ENCODE measurements around the gene HRAS. TPM values are rescaled to one million over a fixed set of nuclear protein-coding genes. Genes with fewer than 3 reads are reported as not detected.
A peak's percentile ranks its signal among the peaks of the same experiment; 100 is the strongest.

The HRAS gene
- total RNA-seq, 2 donors from 2014 or later = 29.9 to 38.6 TPM

DNA sequence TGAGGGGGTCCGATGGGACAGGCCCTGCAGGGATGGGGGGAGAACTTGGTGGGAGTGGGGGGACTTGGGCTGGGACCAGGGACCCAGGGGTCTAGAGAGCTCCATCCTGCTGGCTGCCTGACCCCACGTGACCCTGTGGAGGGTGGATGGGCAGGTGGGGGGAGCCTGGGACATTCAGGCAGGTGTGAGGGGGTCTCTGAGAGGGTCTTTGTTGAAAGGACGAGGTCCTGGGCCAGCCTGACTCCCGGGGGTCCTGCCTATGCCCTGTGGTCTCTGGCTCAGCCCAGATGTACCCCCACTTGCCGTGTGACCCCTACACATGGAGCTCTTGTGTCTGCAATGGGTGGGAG is 9.4 kb upstream of the HRAS start:
- Mint-ChIP-seq H3K27ac (no peak overlapping the region), H3K36me3 (no peaks in the 10 kb centered on the region), H3K9me3 (no peaks in the 10 kb centered on the region)
- no peak for ATAC-seq
- no peak for DNase-seq (ENCODE audit: low spot score in 2 of 2)

DNA sequence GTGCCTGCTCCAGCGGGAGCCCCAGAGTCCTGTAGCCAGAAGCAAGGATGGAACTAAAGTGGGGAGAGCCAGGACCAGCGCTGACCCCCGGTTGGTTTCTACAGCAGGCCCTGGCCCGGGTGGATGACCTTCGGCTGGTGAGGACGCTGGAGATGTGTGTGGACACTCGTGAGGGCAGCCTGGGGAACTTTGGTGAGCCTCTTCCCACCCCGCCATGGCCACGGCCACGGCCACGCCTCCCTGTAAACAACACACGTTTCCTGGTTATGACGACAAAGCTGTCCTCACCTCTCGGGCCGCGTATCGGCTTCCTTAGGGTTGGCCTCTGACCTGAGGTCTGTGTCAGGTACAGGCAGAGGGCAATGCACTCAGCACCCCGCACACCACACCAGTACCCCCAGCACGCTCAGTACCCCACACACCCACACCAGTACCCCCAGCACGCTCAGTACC is 6.1 kb upstream of the HRAS start:
- Mint-ChIP-seq H3K9me3 (no peaks in the 10 kb centered on the region), H3K27ac (no peak overlapping the region), H3K36me3 (no peaks in the 10 kb centered on the region)
- DNase-seq (ENCODE audit: low spot score in 2 of 2) = no peak
- ATAC-seq = no peak

DNA sequence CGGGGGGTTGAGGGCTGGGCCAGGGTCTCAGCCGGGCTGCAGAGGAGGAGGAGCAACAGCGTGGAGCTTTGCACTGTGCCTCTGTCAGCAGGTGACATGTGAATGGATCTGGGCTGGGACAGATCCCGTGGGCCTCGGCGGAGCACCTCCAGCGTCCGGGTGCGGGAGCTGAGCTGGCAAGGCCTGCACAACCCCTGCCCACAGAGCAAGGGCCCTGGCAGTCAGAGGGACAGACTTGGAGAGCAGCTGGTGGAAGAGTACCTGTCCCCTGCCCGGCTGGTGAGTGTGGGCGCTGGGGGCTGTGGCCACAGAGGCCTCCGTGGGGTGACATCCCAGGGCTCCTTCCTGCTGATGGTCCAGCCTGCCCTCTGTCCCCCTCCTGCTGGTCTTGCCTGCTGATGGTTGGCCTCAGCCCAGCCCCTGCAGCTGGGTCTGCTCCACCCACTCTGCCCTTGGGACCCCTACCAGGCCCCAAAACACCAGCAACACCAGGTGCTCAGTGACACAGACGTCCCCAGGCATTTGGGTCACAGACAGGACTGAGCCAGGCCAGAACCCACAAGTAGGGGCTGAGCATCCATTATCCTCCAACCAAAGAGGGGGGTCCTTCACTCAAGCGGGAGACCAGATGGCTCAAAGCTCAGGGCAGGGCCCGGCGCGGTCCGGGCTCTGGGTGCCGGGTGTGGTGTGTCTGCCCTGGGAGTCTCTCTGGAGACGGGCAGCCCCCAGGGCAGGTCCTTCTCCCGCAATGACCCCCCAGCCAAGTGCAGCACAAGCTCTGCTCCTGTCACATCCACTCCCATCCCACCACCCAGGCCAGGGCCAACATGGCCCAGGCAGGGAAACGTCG is 5.4 kb upstream of the HRAS start:
- DNase-seq (ENCODE audit: low spot score in 2 of 2) (no peak), ATAC-seq (no peak)
- no peaks in the 10 kb centered on the region for H3K9me3 Mint-ChIP-seq
- no peak overlapping the region for H3K27ac Mint-ChIP-seq
- H3K36me3 Mint-ChIP-seq = no peaks in the 10 kb centered on the region

DNA sequence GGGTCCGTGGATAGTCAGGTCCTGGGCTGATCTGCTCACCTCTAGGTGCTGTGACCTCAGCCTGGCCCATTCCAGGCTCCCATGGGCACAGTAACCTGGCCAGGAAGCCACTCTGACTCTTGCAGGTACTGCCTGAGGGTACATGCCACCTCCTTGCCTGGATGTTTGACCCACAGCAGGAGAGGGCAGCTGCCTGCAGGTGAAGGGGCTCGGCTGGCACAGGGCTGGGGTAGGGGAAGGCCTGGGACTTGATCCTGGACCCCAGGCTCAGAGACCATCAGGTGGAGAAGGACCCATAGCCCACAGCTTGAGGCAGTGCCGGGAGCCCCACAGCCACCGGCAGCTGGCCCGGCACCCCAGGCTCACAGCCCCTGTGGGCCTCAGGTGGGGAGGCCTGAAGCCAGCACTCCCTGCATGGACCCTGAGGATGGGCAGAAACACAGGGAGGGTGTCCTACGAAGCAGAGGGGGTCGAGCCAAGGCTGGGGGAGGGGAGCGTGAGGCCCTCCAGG is 4.7 kb upstream of the HRAS start:
- no peaks in the 10 kb centered on the region for H3K9me3 Mint-ChIP-seq
- no peaks in the 10 kb centered on the region for H3K36me3 Mint-ChIP-seq
- peak in 1 of 2 donors; percentile 54 for DNase-seq (ENCODE audit: low spot score in 2 of 2)
- ATAC-seq = no peak
- H3K27ac Mint-ChIP-seq = no peak overlapping the region

DNA sequence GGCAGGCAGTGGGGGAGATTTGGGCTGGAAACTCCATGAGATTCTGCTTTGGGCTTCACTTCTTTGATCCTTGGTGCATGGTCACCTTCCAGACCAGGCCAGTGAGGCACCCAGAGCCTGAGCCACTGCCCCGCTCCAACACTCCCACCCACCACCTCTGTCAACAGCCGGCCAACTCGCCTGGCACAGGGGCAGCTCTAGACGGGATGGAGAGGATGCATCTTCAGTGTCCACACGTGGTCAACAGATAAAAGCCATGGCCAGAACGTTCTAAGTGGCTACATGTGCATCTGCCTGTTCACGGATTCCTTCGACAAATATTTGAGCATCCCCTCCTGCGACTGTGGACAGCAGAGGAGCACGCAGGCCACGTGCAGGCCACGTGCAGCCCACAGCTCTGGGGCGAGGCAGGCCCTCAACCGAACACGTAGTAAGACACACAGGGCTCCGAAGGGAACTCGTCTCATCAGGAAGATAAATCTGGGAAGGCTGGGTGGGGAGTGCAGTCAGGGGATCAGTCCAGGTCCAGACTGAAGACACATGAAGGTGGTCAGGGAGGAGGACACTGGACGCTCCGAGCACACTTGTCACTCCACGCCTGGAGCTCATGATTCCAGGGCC is 3.2 kb upstream of the HRAS start:
- ATAC-seq = no peak
- Mint-ChIP-seq H3K27ac (peak overlapping the region in 1 of 2 donors; percentile 85), H3K36me3 (no peaks in the 10 kb centered on the region), H3K9me3 (no peaks in the 10 kb centered on the region)
- no peak for DNase-seq (ENCODE audit: low spot score in 2 of 2)

DNA sequence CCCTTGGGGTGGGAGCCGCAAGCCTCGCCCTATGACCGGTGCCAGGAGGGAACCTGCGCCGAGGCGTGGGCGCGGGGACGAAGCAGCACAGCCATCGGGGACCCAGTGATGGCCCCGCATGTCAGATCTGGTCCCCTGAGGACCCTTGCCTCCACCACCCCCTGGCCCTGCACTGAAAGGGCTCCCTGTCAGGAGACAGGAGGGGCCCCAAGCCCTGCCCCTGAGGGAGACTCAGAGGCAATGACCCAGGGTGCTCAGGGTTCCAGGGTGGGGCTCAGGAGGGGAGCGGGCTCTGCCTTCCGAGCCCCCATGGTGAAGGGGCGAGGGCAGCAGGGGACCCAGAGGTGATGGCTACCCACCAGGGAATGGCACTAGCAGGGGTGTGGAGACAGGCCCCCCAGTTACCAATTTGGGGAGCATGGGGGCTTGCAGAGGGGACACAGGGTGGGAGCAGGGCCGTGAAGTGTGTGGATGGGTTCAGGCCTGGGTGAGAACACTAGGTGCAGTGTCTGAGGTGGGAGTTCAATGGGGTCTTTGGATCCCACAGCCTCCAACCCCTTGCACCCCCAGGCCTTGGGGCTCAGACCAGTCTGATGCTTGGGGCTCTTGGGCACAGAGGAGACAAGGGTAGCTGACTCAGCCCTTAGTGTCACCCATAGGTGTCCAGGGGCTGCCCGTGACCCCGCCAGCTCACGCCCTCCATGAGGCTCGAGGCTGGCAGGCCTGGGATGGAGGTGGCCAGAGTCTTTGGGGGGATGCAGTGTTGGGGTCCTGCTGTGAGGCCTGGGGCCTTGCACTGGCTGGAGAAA is 2.5 kb upstream of the HRAS start:
- Mint-ChIP-seq H3K9me3 (no peaks in the 10 kb centered on the region), H3K36me3 (no peaks in the 10 kb centered on the region), H3K27ac (peak overlapping the region in 1 of 2 donors; percentile 85)
- ATAC-seq (no peak), DNase-seq (ENCODE audit: low spot score in 2 of 2) (peak in 1 of 2 donors; percentile 57)

DNA sequence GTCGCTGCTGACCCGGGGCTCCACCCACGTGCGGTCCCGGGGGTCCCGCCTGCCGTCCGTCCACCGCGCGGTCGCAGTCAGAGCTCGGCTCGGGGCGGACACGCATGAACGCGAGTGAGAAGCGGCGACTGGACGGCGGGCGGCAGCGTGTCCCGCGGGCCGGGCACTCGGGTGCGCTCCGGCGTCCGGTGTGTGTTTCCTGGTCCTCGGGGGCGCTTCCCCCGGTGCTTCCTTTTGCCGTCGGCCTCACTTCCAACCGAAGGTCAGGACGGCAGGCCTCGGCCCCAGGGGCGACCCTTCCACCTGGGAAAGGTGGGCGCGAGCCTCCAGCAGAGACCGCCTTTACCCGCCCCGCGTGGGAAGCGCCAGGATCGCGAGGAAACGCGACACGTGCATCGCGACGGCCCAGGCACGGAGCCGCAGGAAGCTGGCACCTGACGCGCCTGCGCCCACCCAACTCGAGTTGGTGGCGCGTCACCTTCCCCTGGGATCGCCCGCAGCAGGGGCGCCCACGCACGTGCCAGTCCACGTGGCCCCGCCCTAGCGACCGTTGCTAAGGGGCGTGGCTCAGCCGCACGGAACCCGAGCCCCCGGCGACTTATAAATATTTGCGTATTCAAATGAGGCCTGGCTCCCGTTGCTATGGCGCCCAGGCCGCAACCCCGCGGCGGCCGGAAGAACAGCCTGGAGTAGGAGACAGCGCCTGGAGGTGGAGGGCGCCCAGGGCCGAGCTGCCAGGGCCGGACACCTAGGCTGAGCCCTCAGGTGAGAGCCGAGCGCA is 1.7 kb upstream of the HRAS start, which contains the start of gene LRRC56:
TSS of gene LRRC56 (plus strand) at position 687 of the 781 bp plus-strand sequence. CDS start 3,158 bp downstream, outside the sequence.
- Mint-ChIP-seq H3K36me3 (no peaks in the 10 kb centered on the region), H3K27ac (peak within 1 kb of the TSS; percentile 85 to 88), H3K9me3 (no peaks in the 10 kb centered on the region)
- DNase-seq (ENCODE audit: low spot score in 2 of 2) (peak; percentile 88 to 91), ATAC-seq (peak; percentile 43 to 53)

DNA sequence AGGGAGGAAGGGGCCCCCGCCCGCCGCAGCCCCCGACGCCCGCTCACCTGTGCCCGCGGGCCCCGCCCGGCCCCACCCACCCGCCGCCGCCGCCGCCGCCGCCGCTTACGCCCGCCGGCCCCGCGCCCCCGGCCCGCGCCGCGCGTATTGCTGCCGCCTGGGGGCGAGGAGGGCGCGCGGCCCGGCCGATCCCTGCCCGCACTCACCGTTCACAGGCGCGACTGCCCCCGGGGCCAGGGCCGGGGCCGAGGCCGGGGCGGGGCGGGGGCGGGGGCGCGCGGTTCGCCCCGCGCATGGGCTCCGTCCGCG is 212 bp downstream of the HRAS start:
- H3K27ac Mint-ChIP-seq = no peak overlapping the region
- DNase-seq (ENCODE audit: low spot score in 2 of 2) (no peak), ATAC-seq (no peak)
- no peaks in the 10 kb centered on the region for H3K36me3 Mint-ChIP-seq
- no peaks in the 10 kb centered on the region for H3K9me3 Mint-ChIP-seq

DNA sequence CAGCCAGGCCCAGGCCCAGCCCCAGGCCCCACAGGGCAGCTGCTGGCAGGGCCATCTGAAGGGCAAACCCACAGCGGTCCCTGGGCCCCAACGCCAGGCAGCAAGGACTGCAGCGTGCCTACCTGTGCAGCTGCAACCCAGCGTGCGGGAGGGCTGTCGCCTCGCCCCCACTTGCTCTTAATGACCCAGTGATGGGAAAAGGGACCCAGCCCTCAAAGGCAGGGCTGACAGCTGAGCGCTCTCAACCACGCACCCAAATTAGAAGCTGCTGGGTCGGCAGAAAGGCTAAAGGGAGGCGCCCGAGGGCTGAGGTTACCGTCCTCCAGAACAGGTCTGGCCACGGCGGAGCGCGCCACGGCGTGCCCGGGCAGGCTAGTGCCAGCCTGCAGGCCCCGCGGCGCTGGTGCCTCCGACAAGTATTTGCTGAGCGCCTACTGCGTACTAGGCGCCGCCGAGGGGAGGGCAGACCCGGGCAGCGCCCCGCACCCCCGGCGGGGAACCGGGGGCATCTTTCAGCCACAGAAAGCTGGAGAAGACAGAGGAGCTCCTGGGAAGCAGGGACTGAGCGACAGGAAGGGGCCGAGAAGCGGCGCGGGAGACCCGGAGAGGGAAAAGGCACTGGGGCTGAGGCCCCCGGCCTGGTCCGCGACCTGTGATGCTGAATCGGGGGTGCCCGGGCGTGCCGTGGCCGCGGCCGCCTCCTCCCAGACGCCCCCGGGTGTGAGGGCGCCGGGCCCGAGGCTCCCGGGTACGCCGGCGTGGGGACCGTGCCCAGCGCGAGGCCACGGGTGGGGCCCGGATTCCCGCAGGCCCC is 773 bp downstream of the HRAS start:
- Mint-ChIP-seq H3K36me3 (no peaks in the 10 kb centered on the region), H3K9me3 (no peaks in the 10 kb centered on the region), H3K27ac (peak overlapping the region in 1 of 2 donors; percentile 86)
- ATAC-seq = peak in 1 of 2 donors; percentile 0
- DNase-seq (ENCODE audit: low spot score in 2 of 2) = peak; percentile 51 to 62

DNA sequence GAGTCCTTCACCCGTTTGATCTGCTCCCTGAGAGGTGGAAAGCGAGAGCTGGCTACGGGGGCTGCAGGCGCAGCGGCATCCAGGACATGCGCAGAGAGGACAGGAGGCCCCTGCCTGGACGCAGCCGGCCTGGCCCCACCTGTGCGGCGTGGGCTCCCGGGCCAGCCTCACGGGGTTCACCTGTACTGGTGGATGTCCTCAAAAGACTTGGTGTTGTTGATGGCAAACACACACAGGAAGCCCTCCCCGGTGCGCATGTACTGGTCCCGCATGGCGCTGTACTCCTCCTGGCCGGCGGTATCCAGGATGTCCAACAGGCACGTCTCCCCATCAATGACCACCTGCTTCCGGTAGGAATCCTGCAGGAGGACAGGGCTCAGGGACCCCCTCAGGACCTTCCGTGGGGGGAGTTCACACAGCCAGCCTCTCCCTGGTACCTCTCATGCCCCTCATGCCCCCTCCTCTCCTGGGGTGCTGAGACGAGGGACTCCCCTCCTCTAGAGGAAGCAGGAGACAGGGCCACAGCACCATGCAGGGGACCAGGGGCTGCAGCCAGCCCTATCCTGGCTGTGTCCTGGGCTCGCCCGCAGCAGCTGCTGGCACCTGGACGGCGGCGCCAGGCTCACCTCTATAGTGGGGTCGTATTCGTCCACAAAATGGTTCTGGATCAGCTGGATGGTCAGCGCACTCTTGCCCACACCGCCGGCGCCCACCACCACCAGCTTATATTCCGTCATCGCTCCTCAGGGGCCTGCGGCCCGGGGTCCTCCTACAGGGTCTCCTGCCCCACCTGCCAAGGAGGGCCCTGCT is 1.6 kb downstream of the HRAS start:
- DNase-seq (ENCODE audit: low spot score in 2 of 2) = no peak
- H3K27ac Mint-ChIP-seq = no peak overlapping the region

DNA sequence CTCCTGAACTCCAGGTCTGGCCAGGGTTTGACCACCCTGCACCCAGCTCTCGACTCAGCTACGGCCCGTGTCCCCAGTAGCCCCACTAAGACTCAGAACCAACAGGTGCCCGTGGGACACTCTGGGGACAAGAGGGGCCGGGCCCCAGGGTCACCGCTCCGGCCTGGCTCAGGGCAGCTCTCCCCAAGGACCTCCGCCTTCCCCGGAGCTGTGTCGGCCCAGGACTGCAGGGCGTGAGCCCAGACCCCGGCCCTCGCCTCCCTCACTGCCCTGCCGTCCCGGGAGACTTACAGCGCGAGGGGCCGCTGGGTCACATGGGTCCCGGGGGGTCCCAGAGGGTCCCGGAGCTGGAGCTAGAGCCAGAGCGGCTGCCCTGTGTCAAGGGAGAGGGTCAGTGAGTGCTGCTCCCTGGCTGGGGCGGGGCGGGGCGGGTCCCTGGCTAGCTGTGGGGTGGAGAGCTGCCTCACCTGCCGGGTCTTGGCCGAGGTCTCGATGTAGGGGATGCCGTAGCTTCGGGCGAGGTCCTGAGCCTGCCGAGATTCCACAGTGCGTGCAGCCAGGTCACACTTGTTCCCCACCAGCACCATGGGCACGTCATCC is 2.3 kb downstream of the HRAS start:
- ATAC-seq (no peak), DNase-seq (ENCODE audit: low spot score in 2 of 2) (no peak)
- no peaks in the 10 kb centered on the region for H3K9me3 Mint-ChIP-seq
- H3K36me3 Mint-ChIP-seq = no peaks in the 10 kb centered on the region
- H3K27ac Mint-ChIP-seq = no peak overlapping the region

More for the DNA sequence above, 1.6 kb downstream of the HRAS start:
- Mint-ChIP-seq H3K9me3 (no peaks in the 10 kb centered on the region), H3K36me3 (no peaks in the 10 kb centered on the region)
- ATAC-seq = no peak

DNA sequence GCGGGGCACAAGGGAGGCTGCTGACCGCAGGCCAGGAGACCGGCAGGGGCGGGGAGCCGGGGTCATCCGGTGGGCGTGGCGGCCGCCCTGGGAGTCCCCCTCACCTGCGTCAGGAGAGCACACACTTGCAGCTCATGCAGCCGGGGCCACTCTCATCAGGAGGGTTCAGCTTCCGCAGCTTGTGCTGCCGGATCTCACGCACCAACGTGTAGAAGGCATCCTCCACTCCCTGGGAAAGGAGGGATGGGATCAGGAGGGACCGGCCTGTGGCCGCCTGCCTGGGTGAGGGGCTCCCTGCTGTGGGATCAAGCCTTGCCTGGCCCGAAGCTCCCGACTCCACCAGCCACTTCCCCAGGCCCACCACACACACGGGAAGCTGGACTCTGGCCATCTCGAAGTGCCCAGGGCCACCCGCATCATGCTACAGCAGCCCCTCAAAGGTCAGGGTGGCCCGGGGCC is 2.8 kb downstream of the HRAS start:
- no peak overlapping the region for H3K27ac Mint-ChIP-seq
- ATAC-seq = no peak
- H3K9me3 Mint-ChIP-seq = no peaks in the 10 kb centered on the region
- no peaks in the 10 kb centered on the region for H3K36me3 Mint-ChIP-seq
- no peak for DNase-seq (ENCODE audit: low spot score in 2 of 2)

DNA sequence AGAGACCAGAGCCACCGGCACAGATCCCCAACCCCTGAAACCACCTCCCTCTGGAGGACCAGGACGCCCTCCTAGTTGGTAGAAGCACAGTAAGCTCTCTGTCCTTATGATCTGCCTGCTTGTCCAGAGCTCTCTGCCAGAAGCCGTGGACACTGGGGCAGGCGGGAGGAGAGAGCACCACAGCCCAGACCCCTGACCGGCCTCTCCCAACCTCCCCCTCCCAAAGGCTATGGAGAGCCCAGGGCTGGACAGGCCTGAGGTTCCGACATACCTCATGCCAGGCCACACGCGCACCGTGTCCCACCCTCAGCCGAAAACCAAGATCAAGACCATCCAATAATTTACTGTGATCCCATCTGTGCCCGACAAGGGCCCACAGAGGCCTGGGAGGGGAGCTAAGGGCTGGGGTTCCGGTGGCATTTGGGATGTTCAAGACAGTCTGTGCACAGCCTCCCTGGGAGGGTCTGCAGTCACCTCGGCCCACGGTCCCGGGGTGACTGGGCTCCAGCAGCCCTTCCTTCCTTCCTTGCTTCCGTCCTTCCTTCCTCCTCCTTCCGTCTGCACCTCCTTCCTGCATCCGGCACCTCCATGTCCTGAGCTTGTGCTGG is 3.4 kb downstream of the HRAS start:
- H3K36me3 Mint-ChIP-seq = no peaks in the 10 kb centered on the region
- no peak for ATAC-seq
- H3K27ac Mint-ChIP-seq = no peak overlapping the region
- no peaks in the 10 kb centered on the region for H3K9me3 Mint-ChIP-seq
- no peak for DNase-seq (ENCODE audit: low spot score in 2 of 2)

Data from activated naive CD4-positive, alpha-beta T cell treated with anti-CD3 and anti-CD28 coated beads, Interleukin-2, amount 50 U/mL, for 72 hours (primary cell).